Gastrocnemius medialis (tissue), 4 donors: ENCODE data around the gene ENOX1.

Source experiments
- CTCF ChIP-seq, 5 experiments: fragments of 450-650 bp in 3 of 5; fragments of 200-600 bp in 2 of 5; sonication (generic) in 2 of 5; IDR thresholded peaks in 4 of 5; conservative IDR thresholded peaks in 1 of 5; 1 replicate in 4 of 5; 2 replicates in 1 of 5; pipeline ENCODE4 v1.5.1; 2016 to 2019; ENCODE audit warnings: antibody characterized with exemption in 5 of 5, mild to moderate bottlenecking in 3 of 5, moderate library complexity in 3 of 5
- POLR2A ChIP-seq, 2 donors: fragments of 450-650 bp; IDR thresholded peaks; one replicate each; pipeline ENCODE4 v1.6.1; 2017; ENCODE audit warnings: antibody characterized with exemption in 2 of 2, mild to moderate bottlenecking in 2 of 2, moderate library complexity in 2 of 2

- no peak for TF ChIP-seq CTCF (IDR thresholded peaks at IDR 0.05 in 4 of 5, conservative IDR thresholded peaks at IDR 0.05 in 1 of 5)
- TF ChIP-seq POLR2A (IDR thresholded peaks at IDR 0.05), result no peak
Measured at GRCh38 chr13:43309311-43309710, 477.5 kb downstream of the ENOX1 start.
